ENCODE measurements around the gene LPP.

The LPP gene

DNA sequence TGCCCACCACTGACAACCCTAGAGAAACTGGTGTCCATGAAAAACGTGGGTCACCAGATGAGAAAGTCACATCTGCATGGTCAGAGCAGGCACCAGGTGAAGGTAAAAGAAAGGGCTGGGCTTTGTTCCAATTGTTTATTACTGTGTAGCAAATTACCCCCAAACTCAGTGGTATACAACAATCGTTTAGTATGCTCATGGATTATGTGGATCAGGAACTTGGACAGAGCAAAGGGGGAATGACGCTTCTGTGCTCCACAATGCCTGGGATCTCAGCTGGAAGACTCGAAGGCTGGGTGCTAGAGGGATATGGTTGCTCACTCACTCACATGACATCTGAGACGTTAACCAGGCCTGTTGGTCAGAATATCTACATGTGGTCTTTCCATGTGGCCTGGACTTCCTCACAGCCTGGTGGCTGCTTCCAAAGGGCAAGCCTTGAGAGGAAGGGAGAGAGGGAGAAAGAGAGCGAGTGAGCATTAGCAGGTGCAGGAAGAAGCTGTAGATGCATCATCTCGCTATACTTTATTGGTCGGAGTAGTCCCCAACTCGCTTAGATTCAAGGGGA lies 44.9 kb downstream of the LPP start:
- DNase-seq = no peak

DNA sequence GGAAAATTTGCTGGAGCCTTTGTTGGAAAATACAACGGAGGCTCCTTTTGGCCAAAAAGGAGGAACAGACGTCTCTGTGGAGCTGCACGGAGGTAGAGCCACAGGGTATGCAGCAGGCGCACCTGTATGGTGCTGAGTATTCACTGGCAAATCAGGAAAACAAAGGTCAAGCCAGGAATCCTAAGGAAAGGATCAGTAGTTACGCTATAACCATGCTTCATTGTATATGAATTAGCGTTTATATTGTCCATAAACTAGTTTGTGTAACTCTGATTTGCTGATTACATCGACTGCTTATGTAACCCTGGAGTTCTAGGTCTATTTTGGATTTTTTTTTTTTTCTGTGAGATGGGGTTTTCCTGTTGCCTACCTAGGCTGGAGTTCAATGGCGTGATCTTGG lies 45.4 kb downstream of the LPP start:
- DNase-seq = no peak

DNA sequence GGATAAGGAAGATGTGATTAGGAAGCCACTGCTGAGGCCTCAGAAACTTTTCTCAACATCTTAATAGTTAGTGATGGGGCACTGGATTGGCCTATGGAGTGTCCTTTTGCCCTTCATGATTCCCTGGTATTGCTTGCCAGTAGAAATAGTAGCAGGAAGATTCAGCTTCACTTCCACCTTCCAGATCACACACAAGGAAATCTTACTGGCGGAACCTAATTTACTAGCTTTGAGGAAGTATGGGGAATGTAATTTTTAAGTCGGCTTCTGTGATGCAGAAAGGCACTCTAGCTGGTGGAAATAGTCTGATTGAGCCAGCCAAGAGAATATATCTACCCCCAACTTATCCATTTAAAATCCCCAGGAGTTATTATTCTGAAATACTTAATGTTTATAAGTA lies 46.5 kb downstream of the LPP start:
- DNase-seq = no peak

DNA sequence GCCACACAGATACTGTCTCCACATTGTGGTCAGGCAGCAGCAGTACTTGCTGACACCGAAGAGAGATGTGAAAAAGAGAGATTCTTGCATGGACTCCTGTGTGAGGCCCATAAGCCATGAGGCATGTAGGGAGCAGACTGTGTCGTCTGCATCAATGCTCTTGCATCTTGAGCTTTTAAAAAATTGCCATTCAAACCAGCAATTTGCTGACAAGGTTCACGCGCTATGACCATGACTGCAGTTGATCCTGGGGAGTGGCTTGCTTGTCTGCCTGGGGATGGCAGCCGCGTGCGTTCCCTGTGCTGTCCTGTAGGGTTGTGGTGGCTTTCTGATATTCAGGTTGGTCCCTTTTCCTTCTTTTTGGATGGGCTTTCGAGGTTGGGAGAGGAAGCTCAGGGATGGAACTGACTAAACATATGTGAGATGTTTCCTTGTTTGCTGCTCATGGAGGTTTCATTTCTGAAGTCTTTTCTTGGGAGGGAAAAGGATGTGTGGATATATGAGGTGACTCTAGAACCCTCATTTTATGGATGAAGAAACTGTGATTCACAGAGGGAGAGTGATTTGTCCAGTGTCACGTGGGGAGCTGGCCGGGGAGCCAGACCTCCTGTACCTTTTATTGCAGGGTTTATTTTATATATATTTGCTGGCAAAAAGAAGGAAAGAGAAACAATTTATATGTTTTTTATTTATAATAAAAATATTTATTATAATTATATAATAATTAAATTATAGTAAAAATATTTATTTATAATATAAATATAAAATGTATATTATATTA lies 48.6 kb downstream of the LPP start:
- DNase-seq = no peak

DNA sequence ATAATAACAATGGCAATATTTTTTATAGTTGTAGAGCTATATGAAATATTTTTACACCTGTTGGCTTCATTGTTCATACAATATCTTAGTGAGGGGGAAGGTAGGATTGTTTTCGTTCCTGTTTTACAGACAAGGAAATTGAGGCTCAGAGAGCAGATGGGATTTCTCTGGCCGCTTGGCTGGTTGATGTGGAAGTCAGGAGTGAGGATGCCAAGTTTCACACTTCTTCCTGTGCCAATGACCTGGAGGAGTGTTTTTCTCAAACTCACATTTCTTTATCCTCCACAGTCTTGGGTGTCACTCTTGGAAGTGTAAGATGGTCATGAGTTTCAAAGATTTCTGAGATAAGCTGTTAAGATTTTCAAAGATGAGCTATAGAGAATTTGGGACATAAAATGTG lies 50.6 kb downstream of the LPP start:
- DNase-seq = no peak

DNA sequence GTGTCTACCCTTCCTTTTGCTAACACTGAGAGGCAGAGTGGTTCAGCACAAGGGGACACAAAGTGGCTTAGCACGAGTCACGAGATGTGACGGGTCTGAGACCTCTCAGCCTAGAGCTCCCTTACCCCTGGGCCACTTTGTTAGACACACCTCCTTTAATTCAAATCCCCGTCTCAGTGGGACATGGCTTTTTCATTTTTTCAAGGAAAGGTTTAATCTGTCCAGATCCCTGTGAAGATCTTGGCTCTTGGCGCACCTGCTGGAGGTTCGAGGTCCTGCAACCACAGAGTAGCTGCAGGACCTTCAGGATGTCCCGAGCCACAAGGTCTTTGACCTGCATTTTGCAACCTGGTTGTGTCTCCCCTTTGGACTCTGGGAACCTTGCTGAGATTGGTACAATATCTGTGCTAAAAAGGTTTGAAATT lies 52.0 kb downstream of the LPP start:
- DNase-seq = no peak

DNA sequence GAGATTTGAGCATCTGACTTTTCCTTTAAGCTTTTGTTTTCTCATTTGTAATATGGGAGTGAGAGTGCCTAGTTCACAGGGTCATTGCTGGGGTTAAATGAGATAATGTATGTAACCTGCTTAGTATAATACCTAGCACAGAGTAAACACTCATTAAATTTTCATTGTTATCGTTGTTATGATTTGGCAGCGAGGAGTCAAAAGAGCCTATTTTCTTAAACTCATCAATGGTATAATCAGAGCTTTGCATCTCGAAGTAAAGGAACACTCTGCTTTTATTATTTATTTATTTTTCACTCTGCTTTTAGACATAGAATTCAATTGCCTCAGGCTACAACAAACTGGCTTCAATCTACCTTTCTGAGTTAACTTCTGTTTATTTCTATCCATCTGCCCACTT lies 52.8 kb downstream of the LPP start:
- no peak for DNase-seq

DNA sequence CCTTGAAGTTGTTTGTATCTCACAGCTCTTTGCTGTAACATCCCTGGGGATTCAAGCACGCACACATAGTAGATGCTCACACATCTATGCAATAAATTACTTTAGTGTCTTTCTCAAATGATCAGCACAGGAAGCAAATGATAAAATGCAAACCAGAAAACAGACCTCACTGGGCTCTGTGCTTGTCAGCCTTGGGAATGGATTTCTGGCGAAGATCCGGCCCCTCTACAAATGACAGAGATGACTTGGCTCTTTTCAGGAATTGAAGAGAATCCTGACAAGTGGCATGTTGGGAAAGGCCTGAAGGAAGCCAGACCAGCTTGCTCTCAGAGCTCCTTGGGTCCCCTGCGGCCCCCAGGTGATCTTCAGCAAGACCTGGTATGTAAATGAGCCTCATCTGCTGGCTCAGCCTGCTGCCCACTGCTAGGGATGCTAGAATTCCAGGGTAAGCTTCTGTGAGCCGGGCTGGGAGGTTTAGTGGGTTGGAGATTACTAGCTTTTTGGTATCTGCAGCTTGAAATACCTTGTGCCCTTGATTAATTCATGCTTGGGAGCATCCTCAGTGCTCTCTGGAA lies 54.1 kb downstream of the LPP start:
- no peak for DNase-seq

DNA sequence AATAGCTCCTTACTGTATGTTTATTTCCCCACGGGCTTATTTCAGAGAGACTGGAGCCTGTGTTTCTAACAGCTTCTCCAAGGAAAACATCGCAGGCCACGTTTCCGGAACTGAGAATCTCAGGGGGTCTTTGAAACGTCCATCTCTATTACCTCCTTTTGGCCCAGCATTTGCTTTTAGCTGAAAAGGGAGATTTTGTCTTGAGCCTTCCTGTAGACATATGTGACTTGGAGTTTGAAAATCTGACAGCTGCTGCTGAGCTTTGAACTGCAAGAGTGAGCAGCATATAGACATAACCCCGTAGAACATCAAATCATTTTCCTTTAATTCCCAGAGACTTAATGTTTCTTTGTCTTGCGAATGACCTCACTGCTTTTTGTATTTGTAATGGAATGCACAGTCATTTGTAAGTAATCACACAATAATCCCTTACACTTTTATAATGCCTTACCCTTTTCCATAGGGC lies 54.6 kb downstream of the LPP start:
- no peak for DNase-seq

DNA sequence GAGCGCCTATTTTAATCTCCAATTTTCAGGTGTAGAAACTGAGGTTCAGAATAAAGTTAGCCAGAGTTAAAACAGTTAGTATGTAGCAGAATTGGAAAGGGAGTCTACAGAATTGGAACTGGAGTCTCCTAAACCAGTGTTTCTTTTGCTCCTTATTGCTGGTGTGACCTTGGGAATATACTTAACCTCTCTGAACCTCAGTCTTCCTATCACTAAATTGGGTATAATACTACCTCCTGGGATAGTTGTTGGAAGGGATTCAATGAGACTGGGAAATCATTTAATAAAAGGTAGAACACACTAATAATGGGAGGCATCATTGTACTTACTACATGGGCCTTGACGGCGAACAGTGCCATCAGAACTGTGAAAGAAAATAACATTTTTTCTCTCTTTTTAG lies 55.1 kb downstream of the LPP start:
- no peak for DNase-seq

DNA sequence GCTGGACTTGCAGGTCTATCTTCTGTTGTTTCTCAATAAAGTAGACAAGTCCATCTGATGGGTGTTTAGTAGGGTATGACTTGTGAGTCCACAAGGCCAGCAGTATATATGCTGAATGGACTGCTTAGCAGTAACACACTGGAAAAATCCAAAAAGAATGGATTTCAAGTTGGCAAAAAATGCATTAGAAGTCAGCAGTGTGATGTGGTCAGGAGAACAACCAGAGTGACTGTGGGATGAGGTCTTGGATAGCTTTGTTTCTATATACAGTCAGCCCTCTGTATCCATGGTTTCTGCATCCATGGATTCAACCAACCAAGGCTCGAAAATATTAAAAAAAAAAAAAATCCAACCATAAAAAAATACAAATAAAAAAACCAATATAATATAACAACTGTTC lies 55.8 kb downstream of the LPP start:
- DNase-seq = no peak

DNA sequence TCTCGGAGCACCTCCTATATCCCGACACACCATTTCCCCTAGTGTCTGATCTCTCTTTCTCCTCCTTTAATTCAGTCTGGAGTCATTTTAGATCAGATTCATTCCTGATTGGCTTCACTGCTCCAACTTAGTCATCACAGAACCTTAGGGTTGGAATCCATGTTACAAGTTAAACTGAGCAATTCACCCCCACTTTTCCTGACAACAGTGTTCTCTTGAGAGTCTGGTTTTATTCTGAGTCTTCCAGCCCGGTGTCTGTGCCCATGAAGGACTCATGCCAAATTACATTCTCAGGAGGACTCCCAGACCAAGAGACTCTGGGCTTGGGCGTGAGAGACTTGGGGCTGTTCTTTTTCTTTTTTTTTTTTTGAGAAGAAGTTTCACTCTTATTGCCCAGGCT lies 57.5 kb downstream of the LPP start:
- no peak for DNase-seq

DNA sequence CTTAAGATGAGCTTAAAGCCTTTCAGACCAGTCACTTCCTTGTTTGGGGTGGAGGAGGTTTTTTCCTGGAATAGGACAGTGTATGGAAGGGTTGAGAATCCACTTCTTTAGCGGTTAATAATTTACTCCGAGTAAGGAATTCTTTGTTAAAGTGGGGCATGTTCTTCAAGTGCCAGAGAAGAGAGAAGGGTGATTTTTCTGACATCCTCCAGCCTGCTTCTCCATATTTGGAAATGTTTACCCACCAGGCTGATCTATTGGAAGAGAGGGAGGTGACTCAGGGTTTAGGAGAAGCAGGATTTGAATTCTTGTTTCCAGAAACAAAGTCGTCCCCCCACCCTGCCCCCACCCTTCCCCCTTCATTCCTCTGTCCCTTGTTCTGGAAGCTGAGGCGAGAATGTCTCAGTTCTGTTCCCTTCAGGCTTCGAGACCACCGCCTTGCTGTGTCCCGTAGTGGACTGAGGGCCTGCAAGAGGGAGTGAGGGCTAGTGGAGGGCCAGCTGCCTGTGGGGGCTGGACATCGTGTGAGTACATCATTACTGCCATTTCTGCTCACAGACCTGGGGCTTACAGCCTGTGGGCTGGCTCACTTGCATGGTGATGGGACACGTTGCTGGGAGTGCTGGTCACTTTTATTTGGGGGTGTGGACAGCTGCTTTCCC lies 58.5 kb downstream of the LPP start:
- no peak for DNase-seq

DNA sequence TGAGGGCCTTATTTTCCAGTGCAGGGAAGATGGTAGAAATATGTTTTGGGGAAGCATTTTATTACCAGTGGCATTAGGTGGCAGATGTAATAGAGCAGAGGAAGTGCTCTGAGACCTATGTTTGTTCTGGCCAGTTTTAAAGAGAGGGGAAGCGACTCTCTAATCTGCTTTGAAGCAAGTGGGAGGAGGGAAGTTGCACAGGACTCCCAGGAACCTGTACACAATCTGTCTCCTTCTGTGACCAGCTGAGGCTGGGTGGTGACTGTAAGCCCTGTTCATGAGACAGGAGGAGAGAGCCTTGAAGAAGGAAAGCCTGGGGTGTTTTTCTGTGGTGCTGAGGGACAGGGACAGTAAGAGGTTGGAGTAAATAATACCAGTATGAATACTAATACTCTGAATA lies 60.5 kb downstream of the LPP start:
- no peak for DNase-seq

DNA sequence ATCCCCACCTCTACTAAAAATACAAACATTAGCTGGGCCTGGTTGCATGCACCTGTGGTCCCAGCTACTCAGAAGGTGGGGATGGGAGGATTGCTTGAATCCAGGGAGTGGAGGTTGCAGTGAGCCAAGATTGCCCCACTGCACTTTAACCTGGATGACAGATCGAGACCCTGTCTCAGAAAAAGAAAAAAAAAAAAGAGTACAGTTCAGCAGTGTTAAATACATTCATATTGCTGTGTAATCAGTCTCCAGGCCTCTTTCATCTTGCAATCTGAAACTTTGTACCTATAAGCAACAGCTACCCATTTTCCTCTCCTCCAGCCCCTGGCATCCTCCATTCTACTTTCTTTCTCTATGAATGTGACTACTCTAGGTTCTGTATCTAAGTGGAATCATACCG lies 61.2 kb downstream of the LPP start:
- DNase-seq = no peak

DNA sequence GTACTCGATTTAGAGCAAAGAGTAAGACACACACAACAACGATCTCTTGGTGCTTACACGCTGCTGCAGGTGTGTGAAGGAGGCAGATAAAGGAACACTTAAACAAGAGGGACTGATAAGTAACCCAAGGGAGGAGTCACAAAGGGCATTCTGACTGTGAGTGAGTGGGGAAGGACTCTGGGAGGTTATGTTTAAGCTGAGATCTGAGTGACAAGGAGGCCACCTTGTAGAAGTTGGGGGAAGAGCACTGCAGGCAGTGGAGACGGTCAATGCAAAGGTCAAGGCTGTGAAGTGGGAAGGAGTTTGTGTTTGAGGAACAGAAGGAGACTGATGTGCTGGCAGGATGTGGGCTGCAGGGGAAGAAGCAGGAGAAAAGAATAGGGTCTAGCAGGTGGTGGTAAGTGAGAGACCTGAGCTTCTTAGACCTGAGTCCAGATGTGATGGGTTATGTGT lies 63.1 kb downstream of the LPP start:
- DNase-seq = no peak

DNA sequence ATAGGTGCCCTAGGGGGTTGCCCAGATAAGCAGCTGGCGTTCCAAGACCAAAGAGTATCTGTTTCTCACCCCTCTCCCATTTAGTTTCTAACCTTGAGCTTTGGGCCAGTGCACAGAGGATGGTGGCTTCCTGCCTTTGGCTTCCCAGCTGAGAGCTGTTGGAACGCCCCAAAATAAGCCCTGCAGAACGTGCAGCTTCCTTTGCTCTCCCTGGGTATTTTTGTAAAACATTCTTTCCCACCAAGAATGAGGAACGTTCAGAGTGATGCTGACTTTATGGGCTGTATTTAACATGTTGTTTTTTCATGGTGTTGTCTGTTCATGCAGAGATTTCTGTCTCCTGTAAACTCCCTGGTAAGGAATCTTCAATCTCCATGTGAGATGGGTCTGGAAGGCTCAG lies 63.8 kb downstream of the LPP start:
- DNase-seq = no peak

DNA sequence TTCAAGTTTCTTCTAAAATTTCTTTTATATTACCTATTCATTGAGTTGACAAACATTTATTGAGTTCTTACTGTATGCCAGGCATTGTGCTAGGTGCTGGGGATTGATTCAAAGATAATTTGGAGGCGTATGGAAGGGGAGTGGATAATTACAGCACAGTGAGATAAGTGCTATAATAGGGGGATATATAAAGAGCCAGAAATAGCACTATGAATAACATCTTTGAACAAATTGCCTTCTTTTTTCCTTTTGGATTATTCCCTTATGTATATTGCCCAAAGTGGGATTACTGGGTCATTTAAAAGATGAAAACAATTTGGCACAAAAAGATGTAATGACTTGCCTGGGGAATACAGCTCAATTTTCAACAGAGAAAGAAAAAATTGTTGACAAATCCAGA lies 64.6 kb downstream of the LPP start:
- no peak for DNase-seq

DNA sequence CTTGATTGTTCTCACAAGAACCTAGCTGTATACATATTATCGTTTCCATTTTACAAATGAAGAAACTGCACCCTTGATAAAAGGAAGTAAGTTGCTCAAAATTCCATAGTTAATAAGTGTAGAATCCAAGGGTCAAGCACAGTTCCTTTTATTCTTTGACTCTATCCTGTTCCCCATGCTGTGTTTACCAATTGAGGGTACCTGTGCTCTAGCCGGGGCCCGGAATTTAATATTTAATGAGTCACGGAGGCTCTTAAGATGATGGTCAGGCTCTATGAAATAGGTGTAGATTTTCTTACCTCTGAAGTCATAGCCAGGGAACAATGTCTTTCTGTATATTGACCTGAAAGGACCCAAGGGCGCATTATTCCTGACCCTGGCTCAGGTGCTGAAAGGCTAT lies 65.2 kb downstream of the LPP start:
- DNase-seq = no peak

DNA sequence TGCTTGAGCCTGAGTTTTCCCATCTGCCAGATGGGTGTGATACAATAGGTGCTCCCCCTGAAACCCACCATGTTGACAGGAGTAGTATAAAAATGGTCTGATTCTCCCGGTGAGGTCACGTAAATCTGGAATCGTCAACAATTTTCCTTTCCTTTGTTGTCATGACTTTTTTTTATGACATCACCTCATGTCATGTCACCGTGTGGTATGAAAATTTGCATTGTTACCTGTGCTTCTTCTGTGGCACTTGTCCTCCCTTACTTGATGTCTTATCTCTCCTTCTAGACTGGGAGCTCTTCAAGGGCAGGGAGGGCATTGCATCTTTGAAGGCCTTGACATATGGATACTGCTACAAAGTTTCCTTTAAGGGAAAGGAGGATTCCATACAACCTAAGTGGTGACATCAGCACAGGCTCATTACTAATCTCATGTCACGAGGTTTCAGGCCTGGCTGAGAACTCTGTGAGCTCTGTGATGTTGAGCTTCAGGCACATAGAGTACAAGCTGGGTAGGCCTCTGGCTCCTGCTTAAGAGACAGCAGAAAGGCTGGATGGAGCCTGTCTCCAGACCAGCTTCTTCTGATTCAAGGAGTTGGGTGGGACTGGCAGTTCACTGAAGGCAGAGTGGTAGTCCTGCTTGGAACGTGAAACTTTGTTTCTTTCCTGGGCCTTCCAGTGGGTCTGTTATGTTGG lies 66.3 kb downstream of the LPP start:
- no peak for DNase-seq

DNA sequence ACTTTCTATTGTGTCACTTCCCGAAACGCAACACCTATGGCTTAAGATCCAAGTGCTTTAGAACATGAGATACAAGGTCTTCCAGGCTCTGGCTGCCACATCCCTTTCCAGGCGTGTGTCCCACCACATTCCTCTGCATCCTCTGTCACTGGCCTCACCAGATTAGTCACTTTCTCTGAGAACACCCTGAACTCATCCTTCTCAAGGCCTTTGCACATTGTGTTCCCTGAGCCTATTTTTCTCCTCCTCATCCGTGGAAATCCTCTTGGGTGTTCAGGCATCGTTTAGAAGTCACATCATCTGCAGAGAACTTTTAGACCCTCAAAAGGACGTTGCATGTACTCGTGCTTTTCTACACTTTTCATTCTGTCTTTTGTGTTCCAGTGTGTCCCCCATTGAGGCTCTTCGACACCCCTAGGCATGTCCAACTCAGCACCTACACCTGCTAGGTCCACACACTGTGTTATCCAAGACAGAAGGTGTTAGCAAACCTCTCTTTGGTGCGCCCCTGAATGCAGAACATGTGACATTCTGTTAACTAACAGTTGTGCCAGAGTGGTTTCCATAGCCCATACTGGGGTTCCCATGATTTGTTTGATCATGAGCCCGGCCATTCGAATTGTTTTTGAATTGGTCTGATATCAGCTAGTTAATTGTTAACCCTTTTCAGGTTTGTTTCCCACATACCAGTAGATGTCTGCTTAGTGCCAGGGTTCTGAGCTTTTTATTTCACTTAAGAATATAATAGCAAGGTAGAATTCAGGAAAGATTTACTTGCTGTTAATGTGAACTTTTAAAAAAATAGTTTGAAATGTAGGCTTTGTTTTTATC lies 67.2 kb downstream of the LPP start:
- no peak for DNase-seq

DNA sequence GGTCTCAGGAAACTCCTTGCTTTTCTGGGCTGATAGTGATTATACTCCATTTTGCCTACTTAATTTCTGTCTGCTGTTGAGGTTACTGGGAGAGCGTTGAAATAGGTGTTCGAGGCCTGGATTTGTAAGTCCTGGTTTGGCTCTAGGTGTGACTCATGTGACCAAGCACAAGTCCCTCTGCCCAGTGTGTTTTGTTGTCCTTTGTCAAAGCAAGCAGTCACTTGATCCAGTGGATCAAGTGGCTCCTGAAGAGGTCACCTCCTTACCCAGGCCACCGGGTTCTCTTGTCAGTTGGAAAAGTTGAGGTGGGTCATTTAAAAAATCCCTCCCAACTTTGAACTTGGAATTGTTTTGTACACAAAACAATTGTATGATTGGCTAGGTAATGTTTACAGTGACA lies 70.0 kb downstream of the LPP start:
- no peak for DNase-seq
